Measurements from ENCODE around the gene WDR33. TPM values are rescaled to one million over a fixed set of nuclear protein-coding genes. Genes with fewer than 3 reads are reported as not detected.
"Not testable (repeated sequence)": the region's sequence is repeated elsewhere in the genome, so short reads cannot be mapped to it uniquely, and the experiment has no call there.

Gene WDR33
- total RNA-seq, 3 donors from 2014 or later, result 49.4 to 83.3 (median 50.1) TPM

DNA sequence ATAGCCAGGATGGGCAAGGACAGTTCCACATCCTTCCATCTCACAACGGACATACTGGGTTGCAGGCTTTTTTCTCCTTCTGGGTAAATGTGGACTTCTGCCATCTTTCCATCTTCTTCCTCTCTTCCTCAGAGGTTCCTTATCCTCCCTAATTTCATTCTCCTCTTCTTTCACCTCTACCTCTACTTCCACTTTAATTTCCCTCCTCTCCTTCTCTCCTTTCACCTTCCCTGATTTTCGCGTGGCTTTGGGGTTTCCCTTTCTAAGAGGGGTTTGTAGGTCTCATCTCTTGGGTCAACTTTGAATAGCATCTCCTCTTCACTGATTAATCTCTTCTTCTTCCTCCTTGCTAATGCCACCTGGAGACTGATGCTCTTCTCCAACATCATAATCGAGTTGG lies 29.9 kb upstream of the WDR33 start:
- TF ChIP-seq POLR2A (IDR thresholded peaks at IDR 0.05) (no peak), POLR2AphosphoS5 (IDR thresholded peaks at IDR 0.05) (no peak)
- TF ChIP-seq, protein P1, sequence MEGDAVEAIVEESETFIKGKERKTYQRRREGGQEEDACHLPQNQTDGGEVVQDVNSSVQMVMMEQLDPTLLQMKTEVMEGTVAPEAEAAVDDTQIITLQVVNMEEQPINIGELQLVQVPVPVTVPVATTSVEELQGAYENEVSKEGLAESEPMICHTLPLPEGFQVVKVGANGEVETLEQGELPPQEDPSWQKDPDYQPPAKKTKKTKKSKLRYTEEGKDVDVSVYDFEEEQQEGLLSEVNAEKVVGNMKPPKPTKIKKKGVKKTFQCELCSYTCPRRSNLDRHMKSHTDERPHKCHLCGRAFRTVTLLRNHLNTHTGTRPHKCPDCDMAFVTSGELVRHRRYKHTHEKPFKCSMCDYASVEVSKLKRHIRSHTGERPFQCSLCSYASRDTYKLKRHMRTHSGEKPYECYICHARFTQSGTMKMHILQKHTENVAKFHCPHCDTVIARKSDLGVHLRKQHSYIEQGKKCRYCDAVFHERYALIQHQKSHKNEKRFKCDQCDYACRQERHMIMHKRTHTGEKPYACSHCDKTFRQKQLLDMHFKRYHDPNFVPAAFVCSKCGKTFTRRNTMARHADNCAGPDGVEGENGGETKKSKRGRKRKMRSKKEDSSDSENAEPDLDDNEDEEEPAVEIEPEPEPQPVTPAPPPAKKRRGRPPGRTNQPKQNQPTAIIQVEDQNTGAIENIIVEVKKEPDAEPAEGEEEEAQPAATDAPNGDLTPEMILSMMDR (IDR thresholded peaks at IDR 0.05), result no peak
- H3K4me1 ChIP-seq, result no peaks in the 10 kb centered on the region
- H3K9me3 ChIP-seq, result no peaks in the 10 kb centered on the region
- intact Hi-C loops (cut with DNase I; ENCODE audit: low total_unique reads), result loop anchor here (2.0 kb wide), 1 partner anchor 46 kb away; no protein-coding TSS in a partner anchor
- H3K4me3 ChIP-seq, result no peak overlapping the region
- no peaks in the 10 kb centered on the region for H3K36me3 ChIP-seq
- H3K27me3 ChIP-seq, result no peaks in the 10 kb centered on the region
- DNase-seq (ENCODE audit: low spot score in 2 of 2), result no peak
- H3K27ac ChIP-seq, result no peak overlapping the region

DNA sequence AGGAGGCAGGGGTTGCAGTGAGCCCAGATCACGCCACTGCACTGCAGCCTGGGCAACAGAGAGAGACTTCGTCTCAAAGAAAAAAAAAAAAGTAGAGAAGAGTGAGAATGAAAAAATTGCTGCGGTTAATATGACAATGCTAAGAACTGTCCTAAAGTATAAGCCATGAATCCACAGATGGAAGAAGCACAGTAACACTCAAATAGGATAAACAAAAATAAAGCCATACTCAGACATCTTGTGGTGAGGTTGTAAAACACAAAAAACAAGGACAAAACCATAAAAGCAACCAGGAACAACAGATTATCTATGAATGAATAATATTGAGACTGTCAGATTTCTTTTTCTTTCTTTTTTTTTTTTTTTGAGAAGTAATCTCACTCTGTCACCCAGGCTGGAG lies 24.0 kb upstream of the WDR33 start:
- no peak overlapping the region for H3K4me3 ChIP-seq
- TF ChIP-seq POLR2A (IDR thresholded peaks at IDR 0.05) (no peak), POLR2AphosphoS5 (IDR thresholded peaks at IDR 0.05) (no peak)
- TF ChIP-seq, protein P1 (IDR thresholded peaks at IDR 0.05), result no peak
- no peaks in the 10 kb centered on the region for H3K36me3 ChIP-seq
- DNase-seq (ENCODE audit: low spot score in 2 of 2), result no peak
- H3K4me1 ChIP-seq, result no peaks in the 10 kb centered on the region
- no peaks in the 10 kb centered on the region for H3K9me3 ChIP-seq
- H3K27me3 ChIP-seq, result no peaks in the 10 kb centered on the region
- no peak overlapping the region for H3K27ac ChIP-seq
- intact Hi-C loops (cut with DNase I; ENCODE audit: low total_unique reads), result no loop called here

DNA sequence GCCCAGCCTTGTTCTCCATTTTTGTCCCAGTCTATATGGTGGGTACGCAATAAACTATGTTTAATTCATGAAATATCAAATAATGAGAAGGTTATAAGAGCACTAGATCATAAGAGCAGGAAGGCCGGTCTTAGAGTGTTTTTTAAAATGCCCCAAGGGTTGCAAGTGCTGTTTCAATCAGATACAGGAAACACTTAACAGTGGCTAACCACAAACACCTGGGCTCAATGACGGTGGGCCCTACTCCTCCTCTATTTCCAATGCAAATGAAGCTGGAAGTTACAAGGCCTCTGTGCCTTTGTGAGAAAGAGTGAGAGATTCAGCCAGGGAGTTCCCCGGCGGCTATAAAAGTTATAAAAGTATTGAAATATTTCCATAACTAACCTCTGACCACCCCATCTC lies 18.9 kb upstream of the WDR33 start:
- no peak overlapping the region for H3K4me3 ChIP-seq
- H3K27me3 ChIP-seq, result no peaks in the 10 kb centered on the region
- no peaks in the 10 kb centered on the region for H3K36me3 ChIP-seq
- no peaks in the 10 kb centered on the region for H3K4me1 ChIP-seq
- H3K27ac ChIP-seq, result no peak overlapping the region
- no peak for TF ChIP-seq POLR2A (IDR thresholded peaks at IDR 0.05)
- TF ChIP-seq, protein P1 (IDR thresholded peaks at IDR 0.05), result no peak
- no peak for TF ChIP-seq POLR2AphosphoS5 (IDR thresholded peaks at IDR 0.05)
- intact Hi-C loops (cut with DNase I; ENCODE audit: low total_unique reads), result loop anchor here (10.0 kb wide), 1 partner anchor 865 kb away; no protein-coding TSS in a partner anchor
- no peak for DNase-seq (ENCODE audit: low spot score in 2 of 2)
- no peaks in the 10 kb centered on the region for H3K9me3 ChIP-seq

DNA sequence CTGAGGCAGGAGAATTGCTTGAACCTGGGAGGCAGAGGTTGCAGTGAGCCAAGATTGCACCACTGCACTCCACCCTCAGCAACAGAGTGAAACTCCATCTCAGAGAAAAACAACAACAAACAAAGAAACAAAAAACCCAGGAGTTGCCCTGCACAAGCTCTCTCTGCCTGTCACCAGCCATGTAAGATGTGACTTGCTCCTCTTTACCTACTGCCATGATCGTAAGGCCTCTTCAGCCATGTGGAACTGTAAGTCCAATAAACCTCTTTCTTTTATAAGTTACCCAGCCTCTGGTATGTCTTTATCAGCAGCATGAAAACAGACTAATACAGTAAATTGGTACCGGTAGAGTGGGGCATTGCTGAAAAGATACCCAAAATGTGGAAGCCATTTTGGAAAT lies 15.7 kb upstream of the WDR33 start:
- not testable (repeated sequence) for H3K4me3 ChIP-seq; DNase-seq (ENCODE audit: low spot score in 2 of 2); H3K27ac ChIP-seq; H3K27me3 ChIP-seq; H3K36me3 ChIP-seq; H3K9me3 ChIP-seq; H3K4me1 ChIP-seq
- intact Hi-C loops (cut with DNase I; ENCODE audit: low total_unique reads), result loop anchor here (10.0 kb wide), 1 partner anchor 862 kb away; no protein-coding TSS in a partner anchor

DNA sequence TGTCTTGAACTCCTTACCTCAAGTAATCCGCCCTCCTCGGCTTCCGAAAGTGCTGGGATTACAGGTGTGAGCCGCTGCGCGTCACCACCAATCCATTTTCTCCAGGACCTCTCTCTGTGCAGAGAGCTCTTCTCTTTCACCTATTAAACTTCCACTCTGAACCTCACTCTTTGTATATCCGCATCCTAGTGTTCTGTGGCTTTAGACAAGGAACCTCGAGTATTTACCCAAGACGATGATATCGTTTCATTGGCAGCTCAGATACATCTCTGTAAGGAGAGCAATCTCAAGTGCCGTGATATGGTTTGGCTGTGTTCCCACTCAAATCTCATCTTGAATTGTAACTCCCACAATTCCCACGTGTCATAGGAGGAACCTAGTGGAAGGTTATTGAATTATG lies 15.1 kb upstream of the WDR33 start:
- no peak for DNase-seq (ENCODE audit: low spot score in 2 of 2)
- H3K27ac ChIP-seq, result no peak overlapping the region
- no peak for TF ChIP-seq POLR2AphosphoS5 (IDR thresholded peaks at IDR 0.05)
- no peak for TF ChIP-seq POLR2A (IDR thresholded peaks at IDR 0.05)
- TF ChIP-seq, protein P1 (IDR thresholded peaks at IDR 0.05), result no peak
- no peaks in the 10 kb centered on the region for H3K4me1 ChIP-seq
- no peak overlapping the region for H3K4me3 ChIP-seq
- no peaks in the 10 kb centered on the region for H3K27me3 ChIP-seq
- intact Hi-C loops (cut with DNase I; ENCODE audit: low total_unique reads), result loop anchor here (10.0 kb wide), 1 partner anchor 861 kb away; no protein-coding TSS in a partner anchor
- no peaks in the 10 kb centered on the region for H3K36me3 ChIP-seq
- peaks cover 10 to 12% of the 10 kb centered on the region in 2 donors for H3K9me3 ChIP-seq

Data from breast epithelium (tissue), 4 donors.